HG03025 (cell line): Measurements from ENCODE around the gene PEAK1.
"Not testable (repeated sequence)": the region's sequence is repeated elsewhere in the genome, so short reads cannot be mapped to it uniquely, and the experiment has no call there.

Source experiments
- ATAC-seq: cut with Tn5 transposase; IDR thresholded peaks from one replicate; pipeline ENCODE4 v1.9.1; 2021; ENCODE audit warnings: mild to moderate bottlenecking, moderate library complexity; ENCODE audit not compliant: unreplicated experiment, low FRiP score

The PEAK1 gene

DNA sequence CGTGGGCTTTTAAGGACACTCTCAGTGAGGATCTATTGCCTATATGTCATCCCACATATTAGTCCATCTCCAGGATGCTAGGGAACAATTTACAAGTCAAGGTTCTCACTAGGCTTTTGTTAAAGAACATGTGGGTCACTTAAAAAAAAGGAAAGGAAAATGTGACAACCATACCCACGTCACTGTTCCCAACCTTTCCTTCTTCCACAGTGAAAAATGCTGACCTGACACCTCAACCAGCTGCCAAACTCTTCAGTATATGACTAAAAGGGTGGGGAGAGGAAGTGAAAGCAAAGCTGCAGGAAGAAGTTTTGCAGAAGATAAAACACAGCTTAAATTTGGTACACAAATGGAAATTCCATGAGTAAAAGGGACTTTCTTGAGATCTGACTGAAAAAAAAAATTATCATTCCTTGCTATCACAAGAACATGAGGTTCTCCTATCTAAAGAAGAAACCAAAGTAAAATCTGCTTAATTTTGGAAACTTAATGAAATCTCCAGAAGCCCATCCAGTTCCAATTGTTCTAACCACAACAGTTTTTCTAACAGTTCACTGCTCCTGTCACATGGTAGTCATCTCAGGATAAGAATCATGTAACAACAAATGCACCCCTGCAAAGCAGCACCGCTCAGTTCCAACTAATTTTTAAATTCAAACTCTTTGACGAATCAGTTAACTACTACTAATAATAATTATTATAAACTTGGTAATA is 232.0 kb downstream of the PEAK1 start:
- ATAC-seq = no peak

DNA sequence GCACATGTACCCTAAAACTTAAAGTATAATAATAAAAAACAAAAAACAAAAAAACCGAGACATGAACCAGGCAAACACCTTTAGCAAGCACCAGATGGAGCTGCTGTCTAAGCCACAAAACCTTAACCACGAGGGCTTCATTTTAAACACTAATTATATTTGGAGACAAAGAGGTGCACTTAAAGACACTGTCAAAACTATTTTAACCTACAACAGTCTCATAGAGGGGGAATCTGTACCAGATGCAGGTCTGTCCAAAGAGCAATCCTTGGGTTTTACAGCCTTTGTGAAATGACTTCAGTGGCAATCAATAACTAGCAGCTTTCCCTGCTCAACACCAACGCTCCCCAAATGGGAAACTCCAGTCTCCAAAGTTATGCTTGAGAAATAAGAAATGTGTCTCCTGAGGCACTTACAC is 233.3 kb downstream of the PEAK1 start:
- no peak for ATAC-seq

DNA sequence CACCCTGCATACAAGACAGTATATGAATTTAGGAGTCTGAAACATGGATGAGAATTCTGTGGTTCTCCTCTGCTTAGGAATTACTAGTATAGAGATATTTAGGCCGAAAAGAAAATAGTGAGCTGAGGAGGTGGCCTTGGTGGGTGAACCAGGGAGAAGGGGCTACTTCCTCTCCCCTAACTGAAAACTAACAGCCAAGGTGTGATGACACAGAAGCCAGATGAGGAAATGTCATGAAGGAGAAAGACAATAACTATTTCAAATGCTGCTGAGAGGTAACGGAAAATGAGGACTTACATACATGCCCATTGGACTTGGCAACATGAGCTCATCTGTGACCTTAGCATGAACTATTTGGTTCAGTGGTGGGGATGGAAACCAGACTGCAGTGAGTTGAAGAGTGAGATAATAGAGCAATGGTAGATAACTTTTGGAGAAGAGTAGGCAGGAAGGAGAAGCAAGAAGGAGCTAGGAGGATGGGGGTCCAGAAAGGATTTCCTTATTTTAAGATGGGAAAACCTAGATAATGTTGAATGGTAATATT is 234.6 kb downstream of the PEAK1 start:
- no peak for ATAC-seq

DNA sequence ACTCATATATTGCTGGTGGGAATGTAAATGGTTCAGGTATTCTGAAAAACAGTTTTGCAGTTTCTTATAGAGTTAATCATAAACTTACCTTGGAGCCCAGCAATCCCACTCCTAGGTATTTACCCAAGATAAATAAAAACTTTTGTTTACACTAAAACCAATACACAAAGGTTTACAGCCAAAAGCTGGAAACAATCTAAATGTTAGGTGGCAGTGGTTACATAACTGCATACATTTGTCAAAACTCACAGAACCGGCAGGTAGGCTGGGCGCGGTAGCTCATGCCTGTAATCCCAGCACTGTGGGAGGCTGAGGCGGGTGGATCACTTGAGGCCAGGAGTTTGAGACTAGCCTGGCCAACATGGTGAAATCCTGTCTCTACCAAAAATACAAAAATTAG is 235.6 kb downstream of the PEAK1 start:
- not testable (repeated sequence) for ATAC-seq

DNA sequence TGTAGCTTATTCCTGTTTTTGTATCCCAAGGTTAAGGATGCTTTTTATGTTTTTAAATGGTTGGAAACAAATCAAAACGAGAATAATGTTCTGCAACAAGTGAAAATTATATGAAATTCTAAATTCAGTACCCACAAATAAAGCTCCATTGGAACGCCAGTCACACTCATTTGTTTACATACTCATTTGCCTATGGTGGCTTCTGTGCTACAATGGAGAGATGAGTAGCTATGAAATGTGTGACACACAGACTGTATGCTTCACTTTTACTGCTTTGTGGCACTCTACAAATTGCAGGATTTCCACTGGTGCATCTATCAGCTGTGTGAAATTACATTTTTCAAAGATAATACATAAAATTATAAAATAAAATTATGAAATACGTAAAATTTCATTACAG is 236.8 kb downstream of the PEAK1 start:
- no peak for ATAC-seq

DNA sequence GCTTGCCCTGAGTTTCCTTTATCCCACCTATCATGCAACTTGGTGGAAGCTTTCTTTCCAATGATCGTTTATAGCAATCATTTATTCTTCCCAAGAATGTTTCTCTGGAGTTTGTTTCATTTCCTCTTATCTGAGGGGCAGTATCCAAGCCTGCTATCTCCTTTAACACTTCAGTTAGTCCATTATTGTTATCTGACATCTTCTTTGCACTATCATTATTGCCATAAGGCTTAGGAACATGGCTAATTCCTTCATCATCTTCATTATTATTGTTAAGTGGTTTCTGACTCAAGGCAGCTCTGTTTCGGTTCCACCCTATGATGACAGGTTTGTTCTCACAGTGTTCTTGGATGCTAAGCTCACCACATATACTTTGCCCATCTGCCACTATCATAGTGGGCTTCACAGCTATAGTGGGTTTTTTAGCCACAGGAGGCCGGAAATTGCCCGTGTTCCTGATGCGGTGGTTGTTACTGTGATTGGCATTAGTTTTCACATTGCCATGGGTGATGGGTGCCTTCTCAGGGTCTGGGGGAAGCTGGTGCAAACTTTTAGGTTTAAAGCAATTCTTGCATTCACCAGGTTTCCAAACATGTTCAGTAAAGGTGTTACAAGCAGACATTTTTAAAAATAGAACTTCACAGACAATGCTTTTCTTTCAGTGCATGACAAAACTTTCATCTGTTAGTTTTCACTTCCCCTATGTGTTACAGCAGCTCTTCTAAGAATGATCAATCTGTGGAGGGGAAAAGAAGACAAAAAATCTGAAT is 238.4 kb downstream of the PEAK1 start:
- ATAC-seq = peak; percentile 51

DNA sequence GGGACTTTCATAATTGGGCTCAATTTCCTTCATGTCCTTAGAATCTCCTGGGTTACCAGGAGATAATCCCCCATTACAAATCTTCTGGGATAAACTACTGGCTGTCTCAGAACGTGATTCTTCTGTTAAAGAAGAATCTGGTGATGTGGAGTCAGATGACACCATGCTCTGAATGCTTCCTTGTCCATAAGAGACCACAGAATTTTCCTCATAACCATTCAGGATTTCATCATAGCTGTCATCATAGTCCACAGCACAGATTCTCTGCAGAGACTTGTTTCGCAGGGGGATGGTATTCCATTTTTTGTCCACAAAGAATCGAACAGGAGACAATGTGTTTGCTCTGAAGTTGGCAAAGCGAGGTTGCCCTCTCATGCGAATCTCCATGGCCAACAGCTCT is 239.1 kb downstream of the PEAK1 start:
- no peak for ATAC-seq

DNA sequence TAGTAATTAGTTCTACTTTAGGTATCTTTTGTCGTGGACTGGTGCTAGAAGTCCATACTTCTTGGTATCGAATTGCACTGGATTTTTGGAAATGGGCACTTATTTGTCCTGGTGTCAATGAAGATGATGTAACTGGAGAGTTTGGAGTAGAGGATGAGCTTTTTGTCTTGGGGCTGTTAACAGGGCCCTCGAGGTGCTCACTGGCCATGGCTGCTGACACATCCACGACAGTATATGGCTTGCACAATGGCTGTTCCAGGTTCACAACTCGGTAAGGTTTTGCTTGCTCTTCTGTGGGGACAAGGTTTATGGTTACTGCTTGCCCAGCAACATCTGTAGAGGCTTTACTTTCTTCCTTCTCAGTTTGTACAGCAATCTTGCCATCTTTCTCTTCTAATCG is 239.6 kb downstream of the PEAK1 start:
- no peak for ATAC-seq

DNA sequence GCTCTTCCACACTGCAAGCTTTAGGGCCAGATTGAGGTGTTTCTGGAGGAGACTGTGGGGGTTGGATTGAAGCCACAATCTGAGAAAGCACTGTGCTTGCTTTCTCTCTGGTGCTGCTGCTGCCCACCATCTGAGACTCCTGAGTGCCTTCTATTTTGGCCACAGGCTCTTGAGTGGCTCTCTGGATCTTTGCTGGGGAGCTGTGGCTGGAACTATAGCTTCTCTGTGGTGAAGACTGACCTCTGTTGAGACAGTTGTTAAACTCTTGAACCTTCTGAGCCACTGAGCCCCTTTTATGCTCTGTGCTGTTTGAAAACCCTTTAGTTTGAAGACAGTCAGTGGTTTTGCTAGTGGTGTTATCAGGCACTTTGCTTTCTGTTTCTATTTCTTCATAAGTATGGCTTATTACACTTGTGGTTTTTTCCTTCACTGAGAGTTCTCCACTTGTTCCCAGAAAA is 240.3 kb downstream of the PEAK1 start:
- no peak for ATAC-seq

DNA sequence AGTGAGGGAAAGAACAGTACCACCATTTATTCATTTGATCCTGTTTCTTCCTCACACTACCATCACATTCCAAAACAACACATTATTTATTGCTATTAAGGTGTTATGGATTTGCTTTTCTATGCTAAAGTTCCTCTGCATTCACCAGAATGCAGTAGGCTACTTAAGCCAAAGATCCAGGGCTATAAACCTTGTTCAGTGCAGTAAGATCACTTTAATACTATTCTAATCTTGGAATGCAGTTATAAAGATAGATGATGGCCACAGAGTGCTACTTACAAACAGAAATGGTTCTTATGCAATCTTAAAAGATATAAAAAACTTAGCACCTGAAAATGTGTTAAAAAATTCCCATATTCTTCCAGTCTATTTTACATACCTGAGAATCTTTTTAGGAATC is 241.5 kb downstream of the PEAK1 start:
- ATAC-seq = no peak

DNA sequence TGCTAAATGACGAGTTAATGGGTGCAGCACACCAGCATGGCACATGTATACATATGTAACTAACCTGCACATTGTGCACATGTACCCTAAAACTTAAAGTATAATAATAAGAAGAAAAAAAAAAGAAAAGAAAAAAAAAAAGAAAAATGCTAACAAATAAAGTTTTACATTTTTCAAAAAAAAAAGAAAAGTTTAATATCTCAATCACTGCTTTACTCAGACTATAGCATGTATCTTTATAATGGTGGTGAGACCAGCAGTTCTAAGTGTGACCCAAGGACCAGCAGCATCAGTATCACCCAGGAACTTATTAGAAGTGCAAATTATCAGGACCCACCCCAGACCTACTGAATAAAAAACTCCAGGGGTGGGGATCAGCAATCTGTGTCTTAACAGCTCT is 243.8 kb downstream of the PEAK1 start:
- ATAC-seq = not testable (repeated sequence)

DNA sequence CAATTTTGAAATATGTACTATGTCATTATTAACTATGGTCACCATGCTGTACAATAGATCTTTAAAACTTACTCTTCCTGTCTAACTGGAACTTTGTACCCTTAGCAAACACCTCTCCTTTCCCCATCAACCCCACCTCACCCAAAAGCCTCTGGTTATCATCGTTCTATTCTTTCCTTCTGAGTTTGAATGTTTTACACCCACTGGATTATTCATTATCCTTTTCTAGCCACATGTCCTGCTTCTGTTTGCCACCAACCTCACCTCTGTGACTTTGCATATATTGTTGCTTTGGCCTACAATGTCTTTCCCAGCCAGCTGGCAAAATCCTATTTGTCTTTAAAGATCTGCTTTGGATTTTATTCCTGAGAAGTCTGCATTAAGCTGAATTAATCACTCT is 246.4 kb downstream of the PEAK1 start:
- no peak for ATAC-seq

DNA sequence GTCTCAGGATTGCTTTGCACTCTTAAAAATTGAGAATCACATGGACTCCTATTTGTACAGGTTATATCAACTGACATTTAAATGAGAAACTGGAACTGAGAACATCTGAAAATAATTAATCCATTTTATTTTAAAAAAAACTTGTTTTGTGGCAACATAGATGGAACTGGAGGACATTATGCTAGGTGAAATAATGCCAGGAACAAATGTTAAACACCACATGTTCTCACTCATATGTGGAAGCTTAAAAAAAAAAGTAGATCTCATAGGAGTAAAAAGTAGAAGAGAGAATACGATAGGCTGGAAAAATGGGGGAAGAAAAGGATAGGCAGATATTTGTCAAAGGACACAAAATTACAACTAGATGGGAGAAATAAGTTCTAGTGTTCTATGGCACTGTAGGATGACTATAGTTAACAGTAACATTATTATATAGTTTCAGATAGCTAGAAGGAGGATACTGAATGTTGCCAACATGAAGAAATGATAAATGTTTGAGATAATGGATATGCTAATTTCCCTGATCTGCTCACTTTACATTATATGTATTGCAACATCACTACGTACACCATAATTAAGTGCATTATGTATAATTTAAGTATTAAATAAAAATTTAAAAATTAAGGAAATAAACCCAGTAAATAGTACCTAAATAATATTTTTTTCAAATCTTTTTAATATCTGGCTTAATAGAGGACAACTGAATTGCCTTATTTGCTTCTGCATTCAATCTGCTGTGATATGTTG is 248.5 kb downstream of the PEAK1 start:
- ATAC-seq = no peak

DNA sequence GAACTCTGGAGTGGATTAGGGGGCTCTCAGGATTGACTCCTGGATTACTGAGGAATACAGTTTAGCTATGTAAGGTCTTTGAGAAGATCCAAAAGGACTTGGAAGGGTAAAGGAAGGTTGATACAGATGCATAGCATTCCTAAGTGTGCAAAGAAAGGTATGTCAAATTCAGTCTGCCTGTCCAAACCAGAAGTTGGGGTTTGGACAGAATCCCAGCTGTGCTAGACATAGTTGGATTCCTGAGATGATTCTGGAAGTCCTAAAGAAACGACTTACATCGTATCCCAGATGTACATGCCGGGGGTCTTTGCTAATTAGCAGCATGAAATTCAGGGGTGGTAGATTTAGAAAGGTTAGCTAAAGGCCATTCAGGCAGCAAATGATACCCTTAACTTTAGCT is 251.3 kb downstream of the PEAK1 start:
- no peak for ATAC-seq

DNA sequence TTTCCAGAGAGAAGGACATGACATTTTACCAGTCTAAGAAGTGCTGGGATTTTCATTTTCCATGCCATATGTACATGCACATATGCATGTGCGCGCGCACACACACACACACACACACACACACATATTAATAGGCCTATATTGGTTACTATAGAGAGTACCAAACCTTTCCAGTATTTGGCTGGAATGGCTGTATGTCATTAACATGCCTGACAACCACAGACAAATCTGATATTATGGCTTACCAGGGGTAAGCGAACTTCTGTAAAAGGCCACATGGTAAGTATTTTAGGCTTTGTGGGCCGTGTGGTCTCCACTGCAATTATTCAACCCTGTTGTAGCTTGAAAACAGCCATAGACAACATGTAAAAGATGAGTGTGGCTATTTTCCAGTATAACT is 251.8 kb downstream of the PEAK1 start:
- ATAC-seq = no peak

DNA sequence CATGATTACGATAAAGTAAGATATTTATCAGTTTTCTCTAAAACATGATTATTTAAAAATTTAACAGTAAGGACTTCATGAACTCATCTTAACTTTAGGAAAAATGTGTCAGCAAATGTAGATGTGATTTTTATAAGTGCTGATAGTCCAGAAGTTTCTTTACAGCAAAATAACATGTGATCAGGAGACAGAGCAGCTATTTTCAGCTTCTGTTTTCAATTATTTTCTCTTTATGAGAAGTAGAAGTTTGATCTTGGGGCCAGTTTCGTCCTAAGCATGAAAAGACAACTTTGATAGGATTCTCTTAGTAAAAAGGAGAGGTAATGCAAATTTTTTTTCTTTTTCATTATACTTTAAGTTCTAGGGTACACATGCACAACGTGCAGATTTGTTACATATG is 252.5 kb downstream of the PEAK1 start:
- no peak for ATAC-seq

DNA sequence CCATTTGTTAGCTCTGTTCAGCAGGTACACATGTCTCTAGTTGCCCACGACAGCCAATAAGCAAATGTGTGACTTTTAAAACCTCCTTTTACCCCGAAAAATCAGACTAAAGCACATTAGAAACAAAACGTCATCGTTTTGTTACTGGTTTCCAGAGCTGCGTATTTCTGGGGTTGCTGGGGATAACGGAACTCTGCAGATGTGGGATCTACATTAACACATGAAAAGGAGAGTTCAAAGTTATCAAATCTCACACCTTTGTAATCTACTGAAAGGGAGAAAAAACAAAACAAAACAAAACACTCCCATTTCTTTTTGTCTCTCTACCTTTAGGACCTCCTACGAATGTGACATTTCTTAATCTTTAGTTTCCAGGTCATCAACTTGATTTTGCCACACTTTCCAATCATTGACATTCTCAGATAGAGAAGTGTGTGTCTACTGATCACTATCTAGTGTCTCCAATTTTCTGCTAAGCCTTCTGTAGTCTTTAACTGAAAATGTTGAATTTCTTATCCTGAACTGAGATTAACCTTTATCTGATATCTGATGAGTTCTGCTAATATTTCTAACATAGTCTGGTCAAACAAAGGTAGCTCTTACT is 256.0 kb downstream of the PEAK1 start:
- ATAC-seq = no peak

DNA sequence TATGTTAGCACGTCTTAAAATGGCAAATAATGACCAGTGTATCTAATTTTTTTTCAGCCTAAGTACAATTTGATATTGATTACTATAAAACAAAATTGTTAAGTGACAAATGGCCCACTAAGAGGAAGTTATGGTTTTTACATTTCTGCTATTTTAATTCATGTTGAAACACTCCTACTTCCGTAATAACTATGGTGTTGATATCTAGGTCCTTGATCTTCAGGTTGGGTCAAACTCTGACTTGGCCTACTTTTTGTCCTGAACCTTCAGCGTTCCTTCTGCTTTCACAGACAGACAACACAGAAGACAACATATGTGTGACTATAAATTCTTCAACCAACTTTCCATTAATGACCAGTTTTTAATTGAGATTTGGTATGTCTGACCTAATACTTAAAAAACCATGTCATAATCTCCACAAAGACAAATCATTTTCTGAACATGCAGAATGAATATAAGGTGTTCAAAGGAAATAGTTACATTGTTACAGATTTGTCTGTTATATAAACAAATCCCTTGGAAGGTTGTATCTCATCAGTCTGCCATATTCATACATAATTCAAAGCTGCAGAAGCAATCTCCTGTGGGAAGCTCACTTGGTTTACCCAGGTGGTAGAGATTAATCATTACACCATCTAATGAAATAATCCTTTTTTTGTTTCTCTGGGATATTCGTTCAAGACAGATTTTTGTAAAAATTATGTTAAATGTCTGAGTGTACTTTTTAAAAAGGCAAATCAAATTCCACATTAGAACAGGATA is 256.9 kb downstream of the PEAK1 start:
- no peak for ATAC-seq

DNA sequence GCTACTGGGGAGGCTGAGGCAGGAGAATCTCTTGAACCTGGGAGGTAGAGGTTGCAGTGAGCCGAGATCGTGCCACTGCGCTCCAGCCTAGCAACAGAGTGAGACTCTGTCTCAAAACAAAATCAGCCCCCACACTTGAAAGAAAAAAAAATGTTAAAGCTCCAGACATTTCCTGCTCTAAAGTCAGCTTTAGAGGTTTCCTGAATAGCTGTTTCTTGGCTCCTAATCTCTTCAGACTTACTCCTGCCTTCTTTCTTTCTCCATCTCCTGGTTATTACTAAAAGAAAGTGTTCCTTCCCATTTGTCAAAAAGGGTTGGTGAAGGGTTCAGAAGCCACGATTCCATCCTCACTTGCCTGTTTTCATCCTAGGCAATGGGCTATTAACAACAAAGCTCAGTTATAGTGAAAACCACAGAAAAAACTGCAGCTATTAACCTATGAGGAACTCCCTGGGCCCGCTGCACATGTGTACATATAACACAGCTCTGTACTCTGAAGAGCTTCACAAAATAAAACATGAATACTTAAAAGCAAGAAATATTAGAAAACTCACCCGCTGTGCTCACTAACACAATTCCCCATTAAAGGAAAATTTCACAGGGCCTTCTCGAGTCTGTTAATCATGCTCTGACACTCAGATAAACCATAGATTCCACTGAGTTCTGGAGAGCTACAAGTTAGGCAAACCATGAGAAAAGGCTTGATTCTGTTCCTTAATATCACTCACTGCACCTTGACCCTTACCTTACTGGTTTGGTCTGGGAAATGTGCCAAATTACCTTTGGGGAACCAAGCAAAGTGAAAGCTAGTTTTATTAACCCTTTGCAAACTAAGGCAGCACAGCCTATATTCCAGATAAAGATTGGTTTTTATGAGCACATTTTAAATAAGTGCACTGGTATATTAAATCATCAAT is 259.1 kb downstream of the PEAK1 start:
- ATAC-seq = no peak
